A549 treated with AZD9567 at 1 μM for 4 hours (cell line): ENCODE data around the gene PSG2. TPM values are rescaled to one million over a fixed set of nuclear protein-coding genes. Genes with fewer than 3 reads are reported as not detected.

ENCODE experiments used
- total RNA-seq: library from RNA; stranded (reverse); fragments of 200-300 nt; extraction: Qiagen RNA extraction; gene quantifications from 5 replicates; pipeline ENCODE4 v1.2.3, GENCODE V29; 2022; ENCODE audit not compliant: insufficient read depth

PSG2 gene
- total RNA-seq = not detected in 5 replicates

GRCh38 chr19:43082601-43083000, at the start of gene PSG2:
PSG2 (minus strand) TSS chr19:43082701; CDS start chr19:43082569, 132 bp downstream.

GRCh38 chr19:43026369-43026768, 56.1 kb downstream of the PSG2 start, which contains the start of gene PSG11:
PSG11 (minus strand) TSS chr19:43026469; CDS start chr19:43026372, 97 bp downstream.

Other genes starting within 250 kb of the PSG2 start
- 0.14 to 0.21 TPM (median 0.18 TPM) in 4 of 5 replicates, not detected in the other for gene PSG1, start 203.0 kb downstream of the PSG2 start, total RNA-seq
- 0.06 TPM in 2 of 5 replicates, not detected in the others for gene PSG6, start 164.8 kb downstream of the PSG2 start, total RNA-seq
- gene PSG7, start 145.5 kb downstream of the PSG2 start, total RNA-seq = not detected in 5 replicates
- 0.07 TPM in 1 of 5 replicates, not detected in the others for gene PSG11, start 56.2 kb downstream of the PSG2 start, total RNA-seq
- gene PSG5, start 103.8 kb upstream of the PSG2 start, total RNA-seq = 0.23 to 0.52 TPM (median 0.45 TPM) in 4 of 5 replicates, not detected in the other
- gene PSG4, start 122.9 kb upstream of the PSG2 start, total RNA-seq = 0.42 to 0.68 TPM (median 0.46 TPM) in 4 of 5 replicates, not detected in the other
- 0.09 to 0.13 TPM (median 0.10 TPM) in 3 of 5 replicates, not detected in the others for gene PSG9, start 186.8 kb upstream of the PSG2 start, total RNA-seq